Peyer's patch (tissue), 4 donors: ENCODE results near the gene C19orf73.

Source experiments
- POLR2A ChIP-seq, 2 donors: fragments of 450-650 bp; IDR thresholded peaks; one replicate each; pipeline ENCODE4 v1.5.1; 2017; ENCODE audit warnings: antibody characterized with exemption in 2 of 2, mild to moderate bottlenecking in 2 of 2, moderate library complexity in 2 of 2
- TF ChIP-seq, protein P1 (sequence below), 6 experiments: fragments of 450-650 bp in 4 of 6; fragments of 200-600 bp in 2 of 6; sonication (generic) in 1 of 6; IDR thresholded peaks; one replicate each; pipeline ENCODE4 v1.5.1; 2017 to 2019; ENCODE audit warnings: antibody characterized with exemption in 6 of 6, mild to moderate bottlenecking in 3 of 6, moderate library complexity in 1 of 6

DNA sequence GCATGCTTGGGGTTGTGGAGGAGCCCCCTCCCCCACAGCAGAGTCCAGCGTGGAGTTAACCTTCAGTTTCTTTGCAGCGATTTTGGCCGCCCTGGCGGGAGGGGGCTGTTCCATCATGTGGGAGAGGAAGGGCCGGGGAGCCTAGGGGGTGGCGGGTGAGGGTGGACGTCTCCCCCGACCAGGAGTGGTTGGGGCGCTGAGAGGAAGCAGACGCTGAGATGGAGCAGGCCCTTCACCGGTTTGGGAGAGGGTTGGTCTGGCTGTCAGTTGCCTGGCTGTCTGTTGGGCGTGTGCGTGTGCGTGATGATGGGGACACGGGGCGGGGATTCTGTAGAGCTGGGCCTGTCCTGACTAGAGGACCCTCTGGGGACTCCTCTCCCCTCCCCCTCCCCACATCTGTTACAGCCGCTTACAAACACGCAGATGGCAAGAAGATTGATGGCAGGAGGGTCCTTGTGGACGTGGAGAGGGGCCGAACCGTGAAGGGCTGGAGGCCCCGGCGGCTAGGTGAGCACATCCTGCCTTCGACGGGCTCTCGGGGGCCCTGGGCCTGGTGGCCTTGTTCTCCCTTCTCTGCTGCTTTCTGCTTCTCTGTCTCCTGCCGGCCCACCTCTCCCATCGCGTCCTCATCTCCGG is 14.6 kb downstream of the C19orf73 start:
- TF ChIP-seq, protein P1, sequence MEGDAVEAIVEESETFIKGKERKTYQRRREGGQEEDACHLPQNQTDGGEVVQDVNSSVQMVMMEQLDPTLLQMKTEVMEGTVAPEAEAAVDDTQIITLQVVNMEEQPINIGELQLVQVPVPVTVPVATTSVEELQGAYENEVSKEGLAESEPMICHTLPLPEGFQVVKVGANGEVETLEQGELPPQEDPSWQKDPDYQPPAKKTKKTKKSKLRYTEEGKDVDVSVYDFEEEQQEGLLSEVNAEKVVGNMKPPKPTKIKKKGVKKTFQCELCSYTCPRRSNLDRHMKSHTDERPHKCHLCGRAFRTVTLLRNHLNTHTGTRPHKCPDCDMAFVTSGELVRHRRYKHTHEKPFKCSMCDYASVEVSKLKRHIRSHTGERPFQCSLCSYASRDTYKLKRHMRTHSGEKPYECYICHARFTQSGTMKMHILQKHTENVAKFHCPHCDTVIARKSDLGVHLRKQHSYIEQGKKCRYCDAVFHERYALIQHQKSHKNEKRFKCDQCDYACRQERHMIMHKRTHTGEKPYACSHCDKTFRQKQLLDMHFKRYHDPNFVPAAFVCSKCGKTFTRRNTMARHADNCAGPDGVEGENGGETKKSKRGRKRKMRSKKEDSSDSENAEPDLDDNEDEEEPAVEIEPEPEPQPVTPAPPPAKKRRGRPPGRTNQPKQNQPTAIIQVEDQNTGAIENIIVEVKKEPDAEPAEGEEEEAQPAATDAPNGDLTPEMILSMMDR (IDR thresholded peaks at IDR 0.05) = no peak
- no peak for TF ChIP-seq POLR2A (IDR thresholded peaks at IDR 0.05)
